A549 (cell line): ENCODE measurements around the gene ALX3. TPM values are rescaled to one million over a fixed set of nuclear protein-coding genes. Genes with fewer than 3 reads are reported as not detected.

Experiments
- ATAC-seq, 2 experiments: fragments of 200-7000 bp in 1 of 2; fragments of >200 bp in 1 of 2; cut with Nextera tagmentation in 1 of 2; cut with Tn5 transposase in 1 of 2; 3 replicates each; pipeline versions ENCODE4 v1.8.0 to v1.9.1; 2018 to 2020; ENCODE audit warnings: mild to moderate bottlenecking in 1 of 2, moderate library complexity in 1 of 2
- CTCF ChIA-PET: fragments of 300-600 bp; sonication (Branson Sonifier 250); formaldehyde crosslinking; extraction: SDS; loops from one replicate; lab custom pipeline; 2021; ENCODE audit warnings: antibody characterized with exemption, inconsistent platforms; lab: Yijun Ruan, JAX
- POLR2A ChIA-PET: fragments of 350-600 bp; formaldehyde crosslinking; extraction: SDS; loops from one replicate; lab custom pipeline; 2021; ENCODE audit warnings: antibody characterized with exemption, inconsistent platforms; lab: Yijun Ruan, JAX
- DNase-seq, 2 experiments: peaks; one replicate each; pipeline versions ENCODE4 v3.0.0 to v3.0.0-alpha.2; 2011 to 2016; ENCODE audit warnings: low read depth in 1 of 2, low spot score in 1 of 2
- FAIRE-seq: peaks from 2 replicates; lab custom pipeline; 2011; peaks lifted over from hg19 to GRCh38; lab: Jason Lieb, UNC
- H3K27ac ChIP-seq, 2 experiments: fragments of >200 bp; sonication (Bioruptor Twin); formaldehyde crosslinking; 3 replicates each; pipeline ENCODE4 v1.5.1; 2016 to 2017
- H3K4me1 ChIP-seq: fragments of >200 bp; sonication (Bioruptor Twin); formaldehyde crosslinking; 3 replicates; pipeline ENCODE4 v1.6.1; 2016
- H3K4me2 ChIP-seq: fragments of >200 bp; sonication (Bioruptor Twin); formaldehyde crosslinking; 3 replicates; pipeline ENCODE4 v1.6.1; 2016
- H3K4me3 ChIP-seq: fragments of >200 bp; sonication (Bioruptor Twin); formaldehyde crosslinking; 3 replicates; pipeline ENCODE4 v1.5.1; 2016
- H3K9me3 ChIP-seq: fragments of >200 bp; sonication (Bioruptor Twin); formaldehyde crosslinking; 3 replicates; pipeline ENCODE4 v1.6.1; 2016
- BHLHE40 ChIP-seq: IDR thresholded peaks from 2 replicates; pipeline ENCODE4 v1.6.1; 2012; ENCODE audit warnings: low read depth, low read length, inconsistent platforms
- CBX8 ChIP-seq: fragments of 200-600 bp; sonication (generic); IDR thresholded peaks from 2 replicates; pipeline ENCODE4 v1.6.1; 2016
- CHD2 ChIP-seq: fragments of 150-350 bp; IDR thresholded peaks from 2 replicates; pipeline ENCODE4 v1.6.1; 2014; ENCODE audit warnings: low read length; ENCODE audit not compliant: partially characterized antibody
- FOSB ChIP-seq: fragments of 250-450 bp; sonication (Bioruptor Pico); IDR thresholded peaks from 2 replicates; pipeline ENCODE4 v1.5.0; 2020; ENCODE audit warnings: mild to moderate bottlenecking, moderate library complexity
- FOXS1 ChIP-seq: fragments of 250-450 bp; sonication (Bioruptor Pico); IDR thresholded peaks from 2 replicates; pipeline ENCODE4 v1.5.0; 2020; ENCODE audit warnings: mild to moderate bottlenecking, moderate library complexity
- HDAC2 ChIP-seq: fragments of 200-600 bp; sonication (generic); IDR thresholded peaks from 2 replicates; pipeline ENCODE4 v1.6.1; 2016
- HEYL ChIP-seq: fragments of 250-450 bp; sonication (Bioruptor Pico); IDR thresholded peaks from 2 replicates; pipeline ENCODE4 v1.8.0; 2021; ENCODE audit warnings: mild to moderate bottlenecking, moderate library complexity
- HOXB13 ChIP-seq: fragments of 250-450 bp; sonication (Bioruptor Pico); IDR thresholded peaks from 2 replicates; pipeline ENCODE4 v1.5.0; 2020; ENCODE audit warnings: low read depth, mild to moderate bottlenecking, moderate library complexity
- HOXB5 ChIP-seq: fragments of 250-450 bp; sonication (Bioruptor Pico); IDR thresholded peaks from 2 replicates; pipeline ENCODE4 v1.5.0; 2020; ENCODE audit warnings: mild to moderate bottlenecking, moderate library complexity
- JUNB ChIP-seq: fragments of >200 bp; sonication (Bioruptor Twin); formaldehyde crosslinking; IDR thresholded peaks from 2 replicates; pipeline ENCODE4 v1.6.1; 2016
- KDM1A ChIP-seq: fragments of 200-600 bp; sonication (generic); IDR thresholded peaks from 2 replicates; pipeline ENCODE4 v1.6.1; 2016; ENCODE audit warnings: low read depth, mild to moderate bottlenecking
- MAFK ChIP-seq: fragments of 450-650 bp; IDR thresholded peaks from 2 replicates; pipeline ENCODE4 v1.6.1; 2014; ENCODE audit not compliant: partially characterized antibody
- MYC ChIP-seq: IDR thresholded peaks from 2 replicates; pipeline ENCODE4 v1.6.1; 2012; ENCODE audit warnings: mild to moderate bottlenecking, inconsistent platforms, low read length, improper control_type of control experiment, borderline replicate concordance
- PHF8 ChIP-seq: fragments of 200-600 bp; sonication (generic); IDR thresholded peaks from 2 replicates; pipeline ENCODE4 v1.6.1; 2016; ENCODE audit warnings: low read depth, mild to moderate bottlenecking, antibody characterized with exemption, moderate library complexity, borderline replicate concordance
- RNF2 ChIP-seq: fragments of 200-600 bp; sonication (generic); IDR thresholded peaks from 2 replicates; pipeline ENCODE4 v1.6.1; 2016; ENCODE audit warnings: low read depth, mild to moderate bottlenecking, antibody characterized with exemption, moderate library complexity, borderline replicate concordance
- SMC3 ChIP-seq: fragments of >200 bp; sonication (Bioruptor Twin); formaldehyde crosslinking; IDR thresholded peaks from 3 replicates; pipeline ENCODE4 v1.6.1; 2018; ENCODE audit warnings: inconsistent platforms
- TFCP2L1 ChIP-seq: fragments of 250-450 bp; sonication (Bioruptor Pico); IDR thresholded peaks from 2 replicates; pipeline ENCODE4 v1.5.0; 2021; ENCODE audit warnings: mild to moderate bottlenecking
- USF2 ChIP-seq: fragments of 450-650 bp; IDR thresholded peaks from 2 replicates; pipeline ENCODE4 v1.6.1; 2014; ENCODE audit warnings: antibody characterized with exemption
- ZC3H11A ChIP-seq: fragments of 450-650 bp; IDR thresholded peaks from 2 replicates; pipeline ENCODE4 v1.6.1; 2014; ENCODE audit warnings: antibody characterized with exemption, mild to moderate bottlenecking
- ZSCAN20 ChIP-seq: fragments of 250-450 bp; sonication (Bioruptor Pico); IDR thresholded peaks from 2 replicates; pipeline ENCODE4 v1.8.0; 2022; ENCODE audit warnings: mild to moderate bottlenecking, moderate library complexity
- WGBS: methylation state at CpG from one replicate; pipeline ENCODE4 v1.1.6; 2017; ENCODE audit errors: missing lambda C conversion rate; 5-methylcytosine and 5-hydroxymethylcytosine counted together
- polyA minus RNA-seq: library from RNA; depleted of rRNA, polyadenylated mRNA; stranded (reverse); fragments of >200 nt; gene quantifications from 2 replicates; pipeline ENCODE4 v1.2.3, GENCODE V29; 2011; rRNA and poly(A)+ RNA removed
- polyA plus RNA-seq, 4 experiments: library from polyadenylated mRNA; depleted of rRNA in 3 of 4; stranded (reverse); fragments of >200 nt; fragmentation: RNase III in 1 of 4; extraction: RNeasy Plus Mini Kit Qiagen cat#74134 plus additional on column Dnase treatment in 1 of 4; gene quantifications; 2 replicates in 3 of 4; 3 replicates in 1 of 4; pipeline ENCODE4 v1.2.3, GENCODE V29; 2011 to 2017
- TF ChIP-seq, protein P1 (sequence below): fragments of >200 bp; sonication (Bioruptor Twin); formaldehyde crosslinking; IDR thresholded peaks from 2 replicates; pipeline ENCODE4 v1.6.1; 2016
- TF ChIP-seq, protein P2 (sequence below): fragments of >200 bp; sonication (Bioruptor Twin); formaldehyde crosslinking; IDR thresholded peaks from 3 replicates; pipeline ENCODE4 v1.6.1; 2016
- TF ChIP-seq, protein P3 (sequence below): IDR thresholded peaks from 2 replicates; pipeline ENCODE4 v1.6.1; 2012

ALX3 gene
- polyA plus RNA-seq (2011; rRNA removed) (not detected in 2 replicates), polyA plus RNA-seq (2017; fragmentation: RNase III; extraction: RNeasy Plus Mini Kit Qiagen cat#74134 plus additional on column Dnase treatment) (not detected in 3 replicates), polyA minus RNA-seq (not detected in 2 replicates)
- polyA plus RNA-seq (2012; cell fraction: cytosol; rRNA removed) = not detected in 2 replicates
- not detected in 2 replicates for polyA plus RNA-seq (2012; cell fraction: nucleus; rRNA removed)

DNA sequence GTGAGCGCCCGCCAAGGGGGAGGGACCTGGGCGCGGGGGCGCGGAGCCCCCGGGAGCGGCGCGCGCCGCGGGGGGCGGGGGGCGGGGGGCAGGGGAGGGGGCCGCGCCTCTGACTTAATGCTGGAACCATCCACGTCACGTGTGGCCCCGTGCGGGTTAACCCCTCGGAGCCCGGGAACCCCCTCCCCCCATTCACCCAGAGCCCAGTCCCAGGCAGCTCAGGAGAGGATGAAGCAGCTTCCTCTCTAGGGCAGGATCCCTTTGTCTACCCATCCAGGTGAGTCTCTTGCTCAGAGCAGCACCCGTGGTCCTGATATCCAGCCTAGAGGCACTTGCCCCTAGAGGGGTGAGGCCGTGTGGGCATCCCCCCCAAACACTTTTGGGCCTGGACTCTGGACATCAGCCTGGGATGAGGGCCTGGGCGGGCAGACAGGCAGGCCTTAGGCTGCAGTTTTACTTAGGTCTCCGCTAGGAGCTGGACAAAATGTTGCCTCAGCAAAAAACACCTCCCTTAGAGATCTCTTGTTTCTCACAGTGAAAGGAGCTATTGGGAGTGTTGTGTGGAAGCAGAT lies at the start of gene ALX3:
Gene ALX3 (minus strand): TSS at position 2 of the 572 bp plus-strand sequence. CDS start 60 bp downstream, outside the sequence.
- ChIA-PET POLR2A (no interaction called here), CTCF (interaction anchor here (0.8 to 1.2 kb wide), 4 partner anchors 16 to 42 kb away, joined by 3 to 7 read pairs (median 3); no protein-coding TSS in a partner anchor)
- TF ChIP-seq MAFK (peak; percentile 57), TFCP2L1 (CRISPR knock-in tag) (no peak)
- WGBS = 100% methylated on average over 1 of the region's 27 CpGs
- no peaks in the 10 kb centered on the region for H3K4me1 ChIP-seq
- H3K4me2 ChIP-seq = no peak within 1 kb of the TSS
- ATAC-seq (no peak), FAIRE-seq (no peak), DNase-seq (no peak)
- H3K4me3 ChIP-seq = no peak within 1 kb of the TSS
- H3K27ac ChIP-seq = no peak within 1 kb of the TSS
- H3K9me3 ChIP-seq = no peaks in the 10 kb centered on the region

DNA sequence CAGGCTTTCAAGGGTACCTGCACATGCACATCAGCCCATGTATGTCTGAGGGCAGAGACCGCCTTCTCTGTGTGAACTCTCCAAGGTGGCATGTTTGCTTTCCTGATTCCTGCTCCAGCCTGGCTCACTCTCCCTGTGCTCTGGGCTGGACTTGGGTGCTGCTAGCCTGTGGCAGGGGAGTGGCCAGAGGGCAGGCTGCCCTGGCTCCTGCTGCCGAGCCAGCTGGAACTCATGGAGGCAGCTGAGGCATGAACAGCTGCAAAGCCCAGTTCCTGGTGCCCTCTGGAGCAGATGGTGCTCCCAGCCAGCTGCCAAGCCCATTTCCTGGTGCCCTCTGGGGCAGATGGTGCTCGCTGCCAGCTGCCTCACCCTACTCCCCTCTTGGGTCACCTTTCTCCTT lies 49.4 kb upstream of the ALX3 start:
- no peak for FAIRE-seq
- WGBS = no CpG with 5 or more reads among the region's 3 CpGs
- no peak for TF ChIP-seq PHF8
- TF ChIP-seq, all 56 proteins: peak for 0
- Histone ChIP-seq H3K9me3 (peaks cover 9% of the 10 kb centered on the region), H3K4me1 (no peaks in the 10 kb centered on the region), H3K4me2 (no peak overlapping the region), H3K4me3 (no peak overlapping the region), H3K27ac (no peak overlapping the region)
- no peak for DNase-seq
- CTCF ChIA-PET = interaction anchor here (0.6 kb wide), 1 partner anchor 68 kb away, joined by 3 read pairs; no protein-coding TSS in a partner anchor
- POLR2A ChIA-PET = no interaction called here
- no peak for ATAC-seq

DNA sequence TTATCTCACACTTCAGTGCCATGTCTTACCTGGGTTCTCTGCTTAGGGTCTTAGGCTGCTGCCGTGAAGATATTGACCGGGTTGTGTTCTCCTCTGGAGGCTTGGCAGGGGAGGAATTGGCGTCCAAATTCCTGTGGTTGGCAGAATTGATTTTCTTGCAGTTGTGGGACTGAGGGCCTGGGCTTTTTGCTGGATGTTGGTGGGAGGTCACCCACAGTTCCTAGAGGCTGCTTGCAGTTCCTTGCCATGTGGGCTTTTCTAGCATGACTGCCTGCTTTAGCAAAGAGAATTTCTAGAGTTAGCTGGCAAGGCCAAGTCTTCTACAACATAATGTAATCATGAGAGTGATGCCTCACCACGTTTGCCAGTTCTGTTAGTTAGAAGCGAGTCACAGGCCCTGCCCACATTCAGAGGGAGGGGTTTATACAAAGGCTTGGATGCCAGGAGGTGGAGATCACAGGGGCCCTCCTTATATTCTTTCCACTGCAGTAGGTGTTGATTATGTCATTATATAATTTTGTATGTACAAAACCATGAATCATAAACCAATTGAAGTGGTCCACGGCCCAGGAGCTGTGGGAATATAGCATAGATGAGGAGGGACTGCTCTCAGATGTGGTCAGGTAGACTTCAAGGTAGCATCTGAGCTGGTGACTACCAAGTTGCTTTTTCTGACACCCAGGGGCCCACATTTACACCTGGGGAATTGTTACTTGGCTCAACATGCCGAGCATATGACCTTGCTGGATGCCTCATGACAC lies 48.3 kb upstream of the ALX3 start:
- no peaks in the 10 kb centered on the region for H3K4me1 ChIP-seq
- TF ChIP-seq FOSB (CRISPR knock-in tag) = no peak
- no peak for TF ChIP-seq JUNB
- no peak for TF ChIP-seq USF2
- TF ChIP-seq, protein P1, sequence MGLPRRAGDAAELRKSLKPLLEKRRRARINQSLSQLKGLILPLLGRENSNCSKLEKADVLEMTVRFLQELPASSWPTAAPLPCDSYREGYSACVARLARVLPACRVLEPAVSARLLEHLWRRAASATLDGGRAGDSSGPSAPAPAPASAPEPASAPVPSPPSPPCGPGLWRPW = no peak
- no peak for TF ChIP-seq FOXS1 (CRISPR knock-in tag)
- no peak for TF ChIP-seq HOXB13 (CRISPR knock-in tag)
- TF ChIP-seq RNF2 = no peak
- TF ChIP-seq HDAC2 = no peak
- TF ChIP-seq CHD2 = no peak
- TF ChIP-seq, protein P2, sequence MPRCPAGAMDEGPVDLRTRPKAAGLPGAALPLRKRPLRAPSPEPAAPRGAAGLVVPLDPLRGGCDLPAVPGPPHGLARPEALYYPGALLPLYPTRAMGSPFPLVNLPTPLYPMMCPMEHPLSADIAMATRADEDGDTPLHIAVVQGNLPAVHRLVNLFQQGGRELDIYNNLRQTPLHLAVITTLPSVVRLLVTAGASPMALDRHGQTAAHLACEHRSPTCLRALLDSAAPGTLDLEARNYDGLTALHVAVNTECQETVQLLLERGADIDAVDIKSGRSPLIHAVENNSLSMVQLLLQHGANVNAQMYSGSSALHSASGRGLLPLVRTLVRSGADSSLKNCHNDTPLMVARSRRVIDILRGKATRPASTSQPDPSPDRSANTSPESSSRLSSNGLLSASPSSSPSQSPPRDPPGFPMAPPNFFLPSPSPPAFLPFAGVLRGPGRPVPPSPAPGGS = no peak
- no peak for TF ChIP-seq MYC
- TF ChIP-seq HOXB5 (CRISPR knock-in tag) = no peak
- no peak for TF ChIP-seq BHLHE40
- TF ChIP-seq, protein P3, sequence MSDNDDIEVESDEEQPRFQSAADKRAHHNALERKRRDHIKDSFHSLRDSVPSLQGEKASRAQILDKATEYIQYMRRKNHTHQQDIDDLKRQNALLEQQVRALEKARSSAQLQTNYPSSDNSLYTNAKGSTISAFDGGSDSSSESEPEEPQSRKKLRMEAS = no peak
- no peak for TF ChIP-seq ZSCAN20 (CRISPR knock-in tag)
- no peak for TF ChIP-seq KDM1A
- no peak for TF ChIP-seq SMC3
- no peak for TF ChIP-seq HEYL (CRISPR knock-in tag)
- TF ChIP-seq CBX8 = no peak
- TF ChIP-seq ZC3H11A = no peak
- POLR2A ChIA-PET = interaction anchor here (0.5 kb wide), 1 partner anchor 14 kb away, joined by 3 read pairs; no protein-coding TSS in a partner anchor
- CTCF ChIA-PET = interaction anchor here (1.0 to 2.7 kb wide), 2 partner anchors 14 to 59 kb away, joined by 4 to 17 read pairs; no protein-coding TSS in a partner anchor
- no peak for FAIRE-seq
- 32% methylated on average over 5 of the region's 7 CpGs for WGBS
- H3K4me2 ChIP-seq = no peak overlapping the region
- H3K4me3 ChIP-seq = no peak overlapping the region
- no peak for ATAC-seq
- H3K9me3 ChIP-seq = peaks cover 9% of the 10 kb centered on the region
- no peak overlapping the region for H3K27ac ChIP-seq
- DNase-seq = no peak
